GM18526 (cell line): ENCODE data around the gene FBXO39.

Source experiments
- POLR2A ChIP-seq: IDR thresholded peaks from 3 replicates; pipeline ENCODE4 v1.6.1; 2011; ENCODE audit not compliant: insufficient read length; ENCODE audit errors: extremely low read depth

The FBXO39 gene

DNA sequence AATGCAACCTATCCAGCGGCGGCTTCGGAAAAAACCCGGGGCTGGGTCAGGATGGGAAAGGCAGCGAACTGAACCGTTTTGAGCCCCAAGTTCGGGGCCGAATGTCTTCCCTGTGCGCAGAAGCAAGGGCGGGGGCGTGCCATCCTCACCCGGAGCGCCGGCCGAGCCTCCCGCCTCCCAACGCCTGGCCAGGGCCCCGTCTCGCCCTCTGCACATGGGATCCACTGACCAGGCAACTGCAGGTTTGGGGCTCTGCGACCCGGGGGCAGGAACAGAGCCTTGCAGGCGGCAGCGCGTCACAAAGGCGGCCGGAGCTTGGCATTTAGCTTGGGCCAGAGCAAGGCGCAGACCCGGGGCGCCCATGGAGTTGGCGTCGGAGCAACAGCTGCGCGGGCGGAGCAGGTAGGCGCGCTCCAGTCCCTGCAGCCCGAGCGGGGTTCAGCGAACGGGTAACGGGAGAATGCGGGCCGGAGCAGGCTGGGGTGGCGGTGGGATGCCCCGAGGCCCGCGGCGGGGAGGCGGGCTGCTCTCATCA lies at the start of gene FBXO39:
Gene FBXO39, plus strand, starts transcription at position 345 of the 535 bp plus-strand sequence. CDS start 3,654 bp downstream, outside the sequence.
- peak; percentile 11 for TF ChIP-seq POLR2A

DNA sequence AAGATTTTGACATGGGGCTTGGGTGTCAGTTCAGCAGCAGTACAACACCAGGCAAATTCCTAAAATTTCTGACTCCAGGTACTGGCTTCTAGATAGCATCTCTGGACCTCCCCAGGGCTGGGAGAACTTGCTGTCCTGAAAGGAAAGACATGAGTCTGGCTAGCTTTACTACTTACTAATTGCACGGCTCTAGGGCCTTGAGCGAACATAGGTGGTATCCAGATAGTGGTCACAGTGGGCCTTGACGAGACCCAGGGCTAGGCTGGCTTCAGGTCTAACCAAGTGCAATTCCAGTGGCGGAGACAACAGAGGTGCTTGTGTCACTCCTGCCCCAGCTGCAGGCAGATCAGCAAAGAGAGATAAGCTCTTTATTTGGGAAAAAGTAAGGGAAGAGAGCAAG lies 46.5 kb upstream of the FBXO39 start:
- no peak for TF ChIP-seq POLR2A

DNA sequence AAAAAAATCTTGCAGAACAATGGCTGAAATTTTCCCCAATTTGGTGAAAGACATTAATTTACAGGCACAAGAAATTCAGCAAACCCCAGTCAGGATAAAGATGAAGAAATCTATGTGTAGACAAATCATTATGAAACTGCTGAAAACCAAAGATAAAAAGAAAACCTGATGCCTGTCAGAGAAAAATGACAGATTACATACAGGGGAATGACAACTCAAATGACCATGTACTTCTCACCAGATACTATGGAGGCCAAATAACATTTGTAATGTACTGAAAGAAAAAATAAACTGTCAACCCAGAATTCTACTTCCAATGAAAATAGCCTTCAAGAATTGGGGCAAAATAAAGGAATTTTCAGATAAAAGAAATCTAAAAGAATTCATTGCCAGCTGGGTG lies 27.4 kb upstream of the FBXO39 start:
- TF ChIP-seq POLR2A = no peak

DNA sequence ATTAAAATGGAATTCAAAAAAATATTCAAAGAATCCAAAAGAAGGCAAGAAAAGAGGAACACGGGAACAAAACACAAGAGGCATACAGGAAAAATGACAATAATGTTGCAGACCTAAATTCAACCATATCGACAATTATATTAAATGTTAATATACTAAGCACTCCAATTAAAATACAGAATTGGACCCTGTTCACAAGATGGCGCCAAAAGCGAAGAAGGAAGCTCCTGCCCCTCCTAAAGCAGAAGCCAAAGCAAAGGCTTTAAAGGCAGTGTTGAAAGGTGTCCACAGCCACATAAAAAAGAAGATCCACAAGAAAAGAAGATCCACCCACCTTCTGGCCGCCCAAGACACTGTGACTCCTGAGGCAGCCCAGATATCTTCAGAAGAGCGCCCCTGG lies 26.5 kb upstream of the FBXO39 start:
- TF ChIP-seq POLR2A = no peak

DNA sequence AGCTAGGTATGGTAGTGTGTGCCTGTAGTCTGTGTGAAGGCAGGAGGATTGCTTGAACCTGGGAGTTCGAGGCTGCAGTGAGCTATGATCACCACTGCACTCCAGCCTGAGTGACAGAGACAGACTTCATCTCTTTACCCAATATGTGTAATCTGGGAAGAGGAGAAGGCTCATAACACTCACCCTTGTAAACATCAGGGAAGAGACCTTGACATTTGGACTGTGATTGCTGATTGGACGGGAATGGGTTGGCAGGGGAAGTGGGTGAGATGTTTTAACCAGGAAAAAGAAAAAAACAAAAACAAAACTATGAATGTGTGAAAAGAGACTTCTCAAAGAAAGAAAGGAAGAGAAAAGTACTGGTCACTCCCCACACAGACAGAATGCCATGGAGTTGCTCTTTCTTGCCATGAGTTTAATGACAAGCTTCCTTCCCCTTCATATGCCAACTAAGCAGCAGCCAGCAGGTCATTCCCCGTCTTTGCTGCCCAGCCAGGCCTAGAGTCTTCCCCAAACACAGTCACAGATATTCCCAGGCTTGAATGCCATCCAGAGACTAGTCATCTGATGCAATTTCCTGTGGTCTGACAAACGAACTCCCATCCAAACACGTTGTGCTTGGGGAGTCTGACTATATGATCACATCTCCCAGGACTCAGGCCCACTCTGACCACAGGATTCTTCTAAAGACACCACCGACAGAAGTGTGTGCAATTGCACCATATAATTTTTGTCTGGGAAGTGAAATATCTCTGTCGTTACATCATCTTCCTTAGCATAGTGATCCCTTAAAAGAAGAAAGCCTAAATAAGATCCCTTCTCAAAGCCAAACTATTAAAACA lies 23.7 kb upstream of the FBXO39 start:
- no peak for TF ChIP-seq POLR2A

DNA sequence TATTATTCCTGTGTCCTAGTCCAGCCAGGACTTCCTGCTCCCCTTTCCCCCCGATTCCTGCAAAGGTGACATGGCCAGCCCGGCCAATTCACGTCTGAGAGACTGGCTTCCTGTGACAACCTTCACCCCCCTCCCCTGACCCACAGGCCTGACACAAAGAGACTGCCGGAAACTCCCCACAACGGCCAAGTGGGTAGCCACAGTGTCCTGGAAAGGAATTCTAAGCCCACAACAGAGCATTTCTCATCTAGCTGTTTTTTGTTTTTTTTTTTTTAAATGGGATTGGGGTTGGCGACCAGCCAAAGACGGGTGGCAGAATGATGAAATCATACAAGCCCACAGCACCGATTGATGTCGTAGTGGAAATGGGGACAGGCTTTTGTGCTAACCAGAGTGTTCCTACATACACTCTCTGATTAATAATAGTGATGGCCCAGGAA lies 23.0 kb upstream of the FBXO39 start:
- TF ChIP-seq POLR2A = no peak

DNA sequence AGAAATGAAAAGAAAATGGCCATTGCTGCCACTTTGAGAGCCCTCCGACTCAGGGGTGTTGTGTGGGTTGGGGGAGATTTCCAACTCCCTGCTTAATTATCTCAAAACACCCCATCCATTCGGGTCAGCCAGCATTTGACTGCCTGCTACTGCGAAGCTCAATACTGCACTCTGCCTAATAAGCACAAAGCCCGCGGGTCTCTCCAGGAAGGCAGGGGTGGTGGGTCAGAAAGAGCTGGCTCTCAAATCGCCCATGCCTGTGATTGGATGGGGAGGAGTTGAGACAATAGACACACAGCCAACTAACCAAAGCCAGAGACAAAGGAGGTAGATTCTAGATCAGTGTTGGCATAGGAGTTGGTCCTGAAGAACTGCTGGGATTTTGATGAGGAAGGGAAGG lies 22.5 kb upstream of the FBXO39 start:
- TF ChIP-seq POLR2A = no peak

DNA sequence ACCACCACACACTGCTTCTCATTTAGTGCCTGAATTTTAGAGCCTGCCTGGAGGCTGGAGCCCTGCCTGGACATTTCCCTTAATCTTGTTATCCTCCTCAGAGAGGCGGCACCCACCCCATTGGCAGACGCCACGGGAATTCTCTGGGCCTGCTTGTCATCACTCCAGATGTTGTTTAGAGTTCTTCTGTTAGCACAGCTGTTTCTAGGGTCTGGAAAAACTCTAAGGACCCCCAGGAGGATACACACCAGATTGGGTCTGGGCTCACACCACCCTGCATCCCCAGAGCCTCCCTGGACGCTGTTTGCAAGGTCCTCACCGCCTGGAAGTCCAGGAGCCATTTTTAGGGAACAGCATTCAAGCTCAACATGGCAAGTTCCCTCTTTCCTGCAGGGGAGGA lies 20.7 kb upstream of the FBXO39 start:
- TF ChIP-seq POLR2A = no peak

DNA sequence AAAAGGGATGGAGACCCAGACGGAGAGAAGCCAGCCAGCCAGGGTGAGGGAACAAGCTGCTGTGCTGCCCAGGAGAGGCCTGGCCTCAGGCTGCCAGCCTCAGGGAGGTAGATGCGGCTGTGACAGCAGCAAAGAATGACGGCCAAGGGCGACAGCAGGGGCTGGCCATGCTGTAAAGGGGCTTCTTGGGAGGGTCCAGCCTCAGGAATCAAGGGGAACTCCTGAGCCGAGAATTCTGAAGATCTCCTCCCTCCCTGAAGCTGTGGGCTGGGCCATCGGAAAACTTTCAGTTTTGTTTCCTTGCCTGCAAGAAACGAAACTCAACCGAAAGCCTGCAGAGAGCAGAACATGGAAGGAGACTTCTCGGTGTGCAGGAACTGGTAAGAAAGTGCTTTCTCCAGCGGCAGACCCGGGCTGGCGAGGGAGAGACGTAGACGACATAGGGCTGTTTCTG lies 20.3 kb upstream of the FBXO39 start, which contains the start of gene XAF1:
Gene XAF1, plus strand, starts transcription at position 316 of the 454 bp plus-strand sequence. Its CDS starts 33 bp downstream, at position 349.
- TF ChIP-seq POLR2A = peak; percentile 16

DNA sequence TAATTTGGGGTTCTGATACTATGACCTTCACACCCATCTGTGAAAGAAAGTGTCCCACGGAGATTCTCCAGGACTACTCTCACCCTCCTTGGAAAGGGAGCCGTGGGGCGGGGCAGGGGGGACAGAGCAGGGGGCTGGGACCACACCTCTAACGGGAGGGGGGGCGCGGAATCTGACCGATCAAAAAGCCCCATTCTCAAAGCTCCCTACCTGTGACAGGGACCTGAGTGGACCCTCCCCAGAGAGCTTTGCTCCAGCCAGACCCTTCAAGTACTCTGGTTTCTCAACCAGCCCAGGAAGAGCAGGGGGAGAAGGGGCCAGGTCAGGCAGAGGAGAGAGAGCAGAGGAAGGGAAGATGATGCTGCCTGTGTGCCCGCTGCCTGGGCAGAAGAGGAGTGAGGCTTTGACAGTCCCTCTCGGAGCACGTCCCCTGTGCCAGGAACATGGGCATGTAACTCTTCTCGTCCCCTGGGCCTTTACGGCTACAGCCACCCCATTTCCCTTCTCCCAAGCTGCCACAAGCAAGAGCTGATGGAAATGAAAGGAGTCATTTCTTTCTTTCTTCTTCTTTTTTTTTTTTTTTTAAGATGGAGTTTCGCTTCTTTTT lies 19.5 kb upstream of the FBXO39 start:
- no peak for TF ChIP-seq POLR2A

DNA sequence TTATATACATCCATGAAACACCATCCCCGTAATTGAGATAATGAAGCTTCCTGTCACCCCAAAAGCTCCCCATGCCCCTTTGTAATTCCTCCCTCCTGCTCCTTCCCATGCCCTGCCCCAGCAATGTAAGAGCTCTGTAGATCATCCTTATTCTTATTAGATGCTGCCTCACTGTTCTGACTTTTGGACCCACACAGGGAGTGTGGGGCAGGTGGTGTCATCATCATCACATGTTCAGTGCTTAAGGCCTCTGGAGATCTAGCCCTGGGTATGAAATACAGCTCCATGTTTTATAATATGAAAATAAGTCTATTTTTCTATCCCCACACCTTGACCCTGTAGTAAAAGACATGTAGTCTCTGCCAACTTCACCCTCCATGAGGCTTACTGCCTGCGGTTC lies 18.3 kb upstream of the FBXO39 start:
- no peak for TF ChIP-seq POLR2A

DNA sequence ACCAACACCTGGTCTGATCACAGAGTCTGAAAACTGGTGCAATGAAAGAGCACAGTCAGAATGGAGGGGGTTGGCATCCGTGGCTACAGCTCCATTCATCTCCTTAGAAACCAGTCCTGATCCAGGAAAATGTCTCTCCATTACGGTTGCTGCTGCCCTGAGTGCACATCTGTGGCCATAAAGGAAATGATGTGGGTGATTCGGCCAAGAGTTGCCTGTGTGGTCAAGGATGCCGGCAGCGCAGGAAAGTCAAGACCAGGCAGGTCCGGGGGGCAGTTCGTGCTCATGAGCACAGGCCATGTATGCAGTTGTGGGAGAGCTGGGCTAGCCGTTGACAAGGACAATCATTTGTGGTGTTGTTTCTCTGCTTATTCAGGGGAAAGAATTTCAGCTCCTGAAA lies 14.2 kb upstream of the FBXO39 start:
- TF ChIP-seq POLR2A = no peak

DNA sequence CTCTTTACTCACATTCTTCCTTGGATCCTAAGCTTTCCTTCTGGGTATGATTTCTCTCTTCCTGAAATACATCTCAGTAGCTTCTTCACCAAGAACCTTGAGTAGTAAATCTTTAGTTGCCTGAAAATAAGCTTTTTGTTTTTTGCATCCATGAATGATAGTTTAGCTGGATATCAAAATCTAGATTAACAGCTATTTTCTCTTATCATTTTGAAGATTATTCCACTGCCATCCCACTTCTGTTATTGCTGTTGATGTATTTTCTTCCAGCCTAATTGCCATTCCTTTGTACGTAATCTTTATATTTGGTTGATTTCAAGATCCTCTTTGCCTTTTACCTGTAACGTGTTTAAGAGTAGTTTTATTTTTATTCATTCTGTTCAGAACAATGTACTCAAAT lies 7.6 kb upstream of the FBXO39 start:
- TF ChIP-seq POLR2A = no peak

DNA sequence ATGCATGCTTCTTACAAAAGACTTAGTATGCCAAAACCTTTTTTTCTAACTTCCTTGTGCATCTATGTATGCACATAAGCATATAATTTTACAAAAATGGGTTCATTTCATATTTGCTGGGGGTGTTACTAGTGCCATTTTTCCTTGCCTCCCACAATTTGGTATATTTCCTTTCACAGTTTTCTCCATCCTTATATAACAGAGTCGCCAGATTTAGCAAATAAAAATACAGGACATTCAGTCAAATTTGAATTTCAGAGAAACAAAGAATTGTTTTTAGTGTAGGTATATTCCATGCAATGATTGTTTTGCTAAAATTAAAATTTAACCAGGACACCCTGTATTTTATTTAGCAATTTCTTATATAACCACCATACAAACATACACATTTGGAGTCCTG lies 4.0 kb upstream of the FBXO39 start:
- TF ChIP-seq POLR2A = no peak

DNA sequence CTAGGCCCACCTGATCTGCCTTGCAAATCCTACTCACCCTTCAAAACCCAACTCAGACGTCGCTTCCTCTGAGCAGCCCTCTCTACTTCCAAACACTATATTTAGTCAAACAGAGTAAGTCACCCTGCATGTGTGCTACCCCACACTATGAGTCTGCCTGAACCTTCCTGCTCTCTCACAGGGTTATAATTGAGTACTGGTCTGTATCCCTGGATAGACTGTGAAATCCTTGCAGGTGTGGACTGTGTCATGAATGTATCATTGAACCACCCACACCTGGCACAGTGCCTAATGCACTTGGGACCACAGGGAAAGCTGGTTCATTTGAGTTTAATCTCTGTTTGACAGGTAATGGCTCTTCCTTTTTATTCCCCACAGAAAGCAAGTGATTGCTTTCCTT lies 3.4 kb downstream of the FBXO39 start:
- no peak for TF ChIP-seq POLR2A

DNA sequence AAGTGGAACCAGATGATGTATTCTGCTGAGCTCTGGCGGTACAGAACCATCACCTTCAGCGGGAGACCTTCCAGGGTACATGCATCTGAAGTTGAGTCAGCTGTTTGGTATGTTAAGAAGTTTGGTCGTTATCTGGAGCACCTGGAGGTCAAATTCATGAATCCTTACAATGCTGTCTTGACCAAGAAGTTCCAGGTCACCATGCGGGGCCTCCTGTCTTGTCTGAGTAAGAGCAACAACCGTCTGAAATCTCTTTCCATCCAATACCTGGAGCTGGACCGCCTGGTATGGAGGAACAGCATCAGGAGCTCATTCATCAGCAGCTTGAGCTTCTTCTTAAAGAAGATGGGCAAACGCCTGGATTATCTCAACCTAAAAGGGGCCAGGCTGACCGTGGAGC lies 4.0 kb downstream of the FBXO39 start:
- no peak for TF ChIP-seq POLR2A
